Fibroblast of lung (primary cell): Measurements from ENCODE around the gene LRFN2. TPM values are rescaled to one million over a fixed set of nuclear protein-coding genes. Genes with fewer than 3 reads are reported as not detected.

Experiments
- DNase-seq, 2 donors: peaks; one replicate each; pipeline versions ENCODE4 v3.0.0 to v3.0.0-alpha.2; 2010; ENCODE audit warnings: low read depth in 2 of 2
- H2AFZ ChIP-seq: 2 replicates; pipeline ENCODE4 v1.5.1; 2012; ENCODE audit warnings: low read length, control low read depth, inconsistent platforms
- H3K27ac ChIP-seq: 2 replicates; pipeline ENCODE4 v1.5.1; 2011; ENCODE audit warnings: low read length, control low read depth; ENCODE audit not compliant: insufficient read depth
- H3K27me3 ChIP-seq: 2 replicates; pipeline ENCODE4 v1.5.1; 2011; ENCODE audit warnings: mild to moderate bottlenecking, low read length; ENCODE audit not compliant: control insufficient read depth, insufficient read depth
- H3K36me3 ChIP-seq: 2 replicates; pipeline ENCODE4 v1.5.1; 2011; ENCODE audit warnings: low read length; ENCODE audit not compliant: control insufficient read depth, insufficient read depth
- H3K4me1 ChIP-seq: 2 replicates; pipeline ENCODE4 v1.5.1; 2011; ENCODE audit warnings: low read length; ENCODE audit not compliant: control insufficient read depth, insufficient read depth; ENCODE audit errors: extremely low read depth
- H3K4me2 ChIP-seq: 2 replicates; pipeline ENCODE4 v1.5.1; 2011; ENCODE audit warnings: low read length, control low read depth; ENCODE audit not compliant: insufficient read depth; ENCODE audit errors: extremely low read depth
- H3K4me3 ChIP-seq, 4 experiments: fragments of 200-600 bp in 1 of 4; sonication (generic) in 1 of 4; replicated peaks in 1 of 4; 2 replicates each; pipeline ENCODE4 v1.5.1; 2011 to 2016; ENCODE audit warnings: low read length in 4 of 4, low read depth in 3 of 4, mild to moderate bottlenecking in 3 of 4, control low read depth in 2 of 4, inconsistent platforms in 1 of 4, mixed read lengths in 1 of 4; ENCODE audit not compliant: insufficient read depth in 1 of 4; ENCODE audit errors: control extremely low read depth in 1 of 4
- H3K79me2 ChIP-seq: 2 replicates; pipeline ENCODE4 v1.5.1; 2012; ENCODE audit warnings: mild to moderate bottlenecking, low read length, inconsistent platforms; ENCODE audit not compliant: control insufficient read depth, insufficient read depth
- H3K9ac ChIP-seq: 2 replicates; pipeline ENCODE4 v1.5.1; 2011; ENCODE audit warnings: mild to moderate bottlenecking, low read length, control low read depth; ENCODE audit not compliant: insufficient read depth
- H3K9me3 ChIP-seq: 2 replicates; pipeline ENCODE4 v1.5.1; 2012; ENCODE audit warnings: low read depth, low read length; ENCODE audit not compliant: control insufficient read depth, insufficient read depth
- H4K20me1 ChIP-seq: 2 replicates; pipeline ENCODE4 v1.5.1; 2011; ENCODE audit warnings: low read length; ENCODE audit not compliant: control insufficient read depth, insufficient read depth; ENCODE audit errors: extremely low read depth
- EZH2 ChIP-seq: IDR thresholded peaks from 2 replicates; pipeline ENCODE4 v1.5.1; 2012; ENCODE audit warnings: low read length, control low read depth, mild to moderate bottlenecking; ENCODE audit errors: missing control alignments
- polyA plus RNA-seq, 2 donors: library from polyadenylated mRNA; depleted of rRNA in 1 of 2; stranded (reverse) in 1 of 2; unstranded in 1 of 2; fragments of >200 nt; gene quantifications; 2 replicates each; pipeline ENCODE4 v1.2.1, GENCODE V29; 2011 to 2012; ENCODE audit warnings: missing spikeins in 1 of 2
- total RNA-seq: library from RNA; depleted of rRNA; stranded (reverse); fragments of >200 nt; gene quantifications from 2 replicates; pipeline ENCODE4 v1.2.1, GENCODE V29; 2014
- TF ChIP-seq, protein P1 (sequence below), 2 donors: IDR thresholded peaks in 1 of 2; conservative IDR thresholded peaks in 1 of 2; 1 replicate in 1 of 2; 2 replicates in 1 of 2; pipeline ENCODE4 v1.5.1; 2011 to 2012; ENCODE audit warnings: low read length in 2 of 2, control low read depth in 1 of 2, inconsistent platforms in 1 of 2, low read depth in 1 of 2, mild to moderate bottlenecking in 1 of 2

The LRFN2 gene
- total and polyA plus RNA-seq, 2 donors (not counting 1 experiment from before 2014, with no cell fraction given), result not detected

DNA sequence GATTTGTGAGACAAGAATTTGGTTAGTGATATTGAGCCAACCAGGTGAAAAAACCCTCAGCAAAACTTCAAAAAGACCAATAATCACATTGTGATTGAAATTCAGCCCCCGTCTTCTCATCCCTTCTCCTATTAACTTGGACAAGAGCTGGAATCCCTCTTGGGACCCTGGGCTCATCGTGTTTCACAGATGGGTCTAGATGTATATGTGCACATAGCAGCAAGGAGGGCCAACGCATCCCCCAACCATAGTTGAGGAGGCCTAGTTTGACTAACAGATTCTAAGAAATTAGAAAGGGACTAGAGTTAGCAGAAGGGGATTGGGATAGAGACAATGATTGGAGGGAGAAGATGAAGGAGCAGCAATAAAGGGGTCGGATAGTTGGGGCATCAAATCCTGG lies 19.8 kb upstream of the LRFN2 start:
- Histone ChIP-seq H3K9me3 (no peaks in the 10 kb centered on the region), H3K9ac (no peak overlapping the region), H3K4me2 (no peak overlapping the region), H3K27ac (no peak overlapping the region), H3K4me3 (no peak overlapping the region), H4K20me1 (no peaks in the 10 kb centered on the region), H3K27me3 (no peaks in the 10 kb centered on the region), H2AFZ (no peak overlapping the region), H3K79me2 (no peaks in the 10 kb centered on the region), H3K4me1 (no peaks in the 10 kb centered on the region), H3K36me3 (no peaks in the 10 kb centered on the region)
- no peak for DNase-seq
- TF ChIP-seq, protein P1, sequence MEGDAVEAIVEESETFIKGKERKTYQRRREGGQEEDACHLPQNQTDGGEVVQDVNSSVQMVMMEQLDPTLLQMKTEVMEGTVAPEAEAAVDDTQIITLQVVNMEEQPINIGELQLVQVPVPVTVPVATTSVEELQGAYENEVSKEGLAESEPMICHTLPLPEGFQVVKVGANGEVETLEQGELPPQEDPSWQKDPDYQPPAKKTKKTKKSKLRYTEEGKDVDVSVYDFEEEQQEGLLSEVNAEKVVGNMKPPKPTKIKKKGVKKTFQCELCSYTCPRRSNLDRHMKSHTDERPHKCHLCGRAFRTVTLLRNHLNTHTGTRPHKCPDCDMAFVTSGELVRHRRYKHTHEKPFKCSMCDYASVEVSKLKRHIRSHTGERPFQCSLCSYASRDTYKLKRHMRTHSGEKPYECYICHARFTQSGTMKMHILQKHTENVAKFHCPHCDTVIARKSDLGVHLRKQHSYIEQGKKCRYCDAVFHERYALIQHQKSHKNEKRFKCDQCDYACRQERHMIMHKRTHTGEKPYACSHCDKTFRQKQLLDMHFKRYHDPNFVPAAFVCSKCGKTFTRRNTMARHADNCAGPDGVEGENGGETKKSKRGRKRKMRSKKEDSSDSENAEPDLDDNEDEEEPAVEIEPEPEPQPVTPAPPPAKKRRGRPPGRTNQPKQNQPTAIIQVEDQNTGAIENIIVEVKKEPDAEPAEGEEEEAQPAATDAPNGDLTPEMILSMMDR (conservative IDR thresholded peaks at IDR 0.05 in 1 of 2, IDR thresholded peaks at IDR 0.05 in 1 of 2; ENCODE audit: low read depth in 1 of 2, low read length in 2 of 2), result no peak
- TF ChIP-seq EZH2, result no peak

DNA sequence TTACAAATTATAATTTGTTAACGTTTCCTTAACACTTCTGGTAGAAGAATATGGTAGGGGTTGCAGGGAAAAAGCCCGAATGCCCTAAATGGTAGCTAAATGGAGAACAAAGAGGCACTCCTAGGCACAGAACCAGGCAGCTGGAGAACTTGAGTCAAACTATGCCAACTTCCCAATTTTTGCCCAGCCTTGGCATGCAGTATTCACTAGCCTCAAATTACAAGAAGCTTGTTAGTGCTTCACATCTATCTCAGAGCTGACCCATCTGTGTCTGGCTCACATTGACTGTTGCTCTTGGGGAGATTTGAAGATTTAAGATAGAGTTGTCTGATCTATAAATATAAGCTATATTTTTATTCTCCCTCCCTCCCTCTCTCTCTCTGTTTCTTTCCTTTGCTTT lies 19.4 kb upstream of the LRFN2 start:
- no peaks in the 10 kb centered on the region for H3K36me3 ChIP-seq
- no peak overlapping the region for H3K4me3 ChIP-seq
- no peaks in the 10 kb centered on the region for H3K27me3 ChIP-seq
- no peak overlapping the region for H2AFZ ChIP-seq
- H3K4me1 ChIP-seq, result no peaks in the 10 kb centered on the region
- no peaks in the 10 kb centered on the region for H4K20me1 ChIP-seq
- no peak overlapping the region for H3K4me2 ChIP-seq
- TF ChIP-seq EZH2, result no peak
- TF ChIP-seq, protein P1 (conservative IDR thresholded peaks at IDR 0.05 in 1 of 2, IDR thresholded peaks at IDR 0.05 in 1 of 2; ENCODE audit: low read depth in 1 of 2, low read length in 2 of 2), result no peak
- no peaks in the 10 kb centered on the region for H3K9me3 ChIP-seq
- H3K27ac ChIP-seq, result no peak overlapping the region
- DNase-seq, result no peak
- H3K9ac ChIP-seq, result no peak overlapping the region
- no peaks in the 10 kb centered on the region for H3K79me2 ChIP-seq

DNA sequence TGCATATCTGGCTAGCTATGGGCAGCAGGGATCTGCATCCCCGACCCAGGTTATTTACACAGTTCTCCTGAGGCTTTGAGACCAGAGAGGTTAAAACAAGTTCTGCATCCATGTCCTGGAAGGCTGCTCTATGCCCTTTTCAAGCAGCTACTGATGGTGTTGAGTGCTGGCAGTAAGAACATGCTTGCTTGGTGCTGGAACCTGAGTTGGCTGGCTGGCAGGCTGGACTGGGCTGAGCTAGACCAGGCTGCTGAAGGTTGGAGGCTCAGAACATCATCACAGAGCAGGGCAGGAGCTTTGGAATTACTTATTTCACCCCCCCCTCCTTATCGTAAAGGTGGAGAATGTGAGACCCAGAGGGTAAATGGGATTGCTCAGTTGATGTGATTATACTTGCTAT lies 16.9 kb upstream of the LRFN2 start:
- Histone ChIP-seq H4K20me1 (no peaks in the 10 kb centered on the region), H3K4me3 (no peak overlapping the region), H3K27me3 (no peaks in the 10 kb centered on the region), H3K27ac (no peak overlapping the region), H2AFZ (no peak overlapping the region), H3K79me2 (no peaks in the 10 kb centered on the region), H3K4me1 (no peaks in the 10 kb centered on the region), H3K4me2 (no peak overlapping the region), H3K36me3 (no peaks in the 10 kb centered on the region), H3K9ac (no peak overlapping the region), H3K9me3 (no peaks in the 10 kb centered on the region)
- TF ChIP-seq, protein P1 (conservative IDR thresholded peaks at IDR 0.05 in 1 of 2, IDR thresholded peaks at IDR 0.05 in 1 of 2; ENCODE audit: low read depth in 1 of 2, low read length in 2 of 2), result no peak
- TF ChIP-seq EZH2, result no peak
- no peak for DNase-seq
